ENCODE measurements around the gene SHROOM2.
"Not testable (repeated sequence)": the region's sequence is repeated elsewhere in the genome, so short reads cannot be mapped to it uniquely, and the experiment has no call there.

GRCh38 chrX:9811086-9811485, 24.9 kb downstream of the SHROOM2 start:
- not testable (repeated sequence) for TF ChIP-seq CTCF, POLR2A, EP300, POLR2AphosphoS5 (IDR thresholded peaks at IDR 0.05)
